ENCODE measurements around the gene KCNIP3. TPM values are rescaled to one million over a fixed set of nuclear protein-coding genes. Genes with fewer than 3 reads are reported as not detected.

The KCNIP3 gene
- total RNA-seq, 1 donor from 2014 or later = 3.0 TPM

DNA sequence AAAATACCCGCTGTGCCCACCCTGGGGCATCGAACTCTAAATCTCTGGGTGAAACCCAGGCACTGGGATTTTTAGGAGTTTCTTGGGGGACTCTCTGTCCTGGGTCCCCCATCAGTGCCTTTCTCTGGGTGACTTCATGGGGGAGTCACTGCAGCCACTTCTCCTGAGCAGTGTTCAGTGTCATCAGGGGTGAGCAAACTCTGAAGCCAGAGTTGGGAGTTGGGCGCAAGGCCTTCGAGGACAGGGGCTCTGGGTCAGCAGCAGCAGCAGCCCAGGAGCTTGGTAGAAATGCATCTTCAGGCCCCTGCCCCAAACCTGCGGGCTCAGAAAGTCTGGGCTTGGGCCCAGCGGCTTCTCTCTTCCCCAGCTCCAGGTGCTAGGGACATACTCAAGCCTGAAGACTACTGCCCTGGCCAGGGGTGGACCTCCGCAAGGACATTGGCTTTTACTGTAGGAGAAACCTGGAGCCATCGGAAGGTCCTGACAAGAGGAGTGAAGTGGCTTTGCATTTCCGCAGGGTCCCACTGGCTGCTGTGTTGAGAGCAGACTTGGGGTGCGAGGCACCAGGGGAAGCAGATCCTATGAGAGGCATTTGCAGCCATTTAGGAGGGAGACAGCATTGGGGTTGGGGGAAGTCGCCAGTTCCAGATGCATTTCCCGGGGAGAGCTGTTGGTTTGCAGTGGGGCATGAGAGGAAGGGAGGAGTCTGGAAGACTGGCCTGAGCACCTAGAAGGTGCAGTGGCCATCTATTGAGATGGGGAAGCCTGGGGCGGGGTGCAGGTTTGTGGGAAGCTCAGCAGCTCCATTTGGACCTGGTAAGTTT is 53.8 kb downstream of the KCNIP3 start:
- no peaks in the 10 kb centered on the region for H3K9me3 ChIP-seq
- TF ChIP-seq, protein P1, sequence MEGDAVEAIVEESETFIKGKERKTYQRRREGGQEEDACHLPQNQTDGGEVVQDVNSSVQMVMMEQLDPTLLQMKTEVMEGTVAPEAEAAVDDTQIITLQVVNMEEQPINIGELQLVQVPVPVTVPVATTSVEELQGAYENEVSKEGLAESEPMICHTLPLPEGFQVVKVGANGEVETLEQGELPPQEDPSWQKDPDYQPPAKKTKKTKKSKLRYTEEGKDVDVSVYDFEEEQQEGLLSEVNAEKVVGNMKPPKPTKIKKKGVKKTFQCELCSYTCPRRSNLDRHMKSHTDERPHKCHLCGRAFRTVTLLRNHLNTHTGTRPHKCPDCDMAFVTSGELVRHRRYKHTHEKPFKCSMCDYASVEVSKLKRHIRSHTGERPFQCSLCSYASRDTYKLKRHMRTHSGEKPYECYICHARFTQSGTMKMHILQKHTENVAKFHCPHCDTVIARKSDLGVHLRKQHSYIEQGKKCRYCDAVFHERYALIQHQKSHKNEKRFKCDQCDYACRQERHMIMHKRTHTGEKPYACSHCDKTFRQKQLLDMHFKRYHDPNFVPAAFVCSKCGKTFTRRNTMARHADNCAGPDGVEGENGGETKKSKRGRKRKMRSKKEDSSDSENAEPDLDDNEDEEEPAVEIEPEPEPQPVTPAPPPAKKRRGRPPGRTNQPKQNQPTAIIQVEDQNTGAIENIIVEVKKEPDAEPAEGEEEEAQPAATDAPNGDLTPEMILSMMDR (IDR thresholded peaks at IDR 0.05) = no peak
- ATAC-seq (no peak), DNase-seq (peak; percentile 40)
- H3K27me3 ChIP-seq = no peaks in the 10 kb centered on the region
- H3K4me3 ChIP-seq = no peak overlapping the region
- H3K36me3 ChIP-seq = no peaks in the 10 kb centered on the region
- H3K4me1 ChIP-seq = peaks cover under 1% of the 10 kb centered on the region
- H3K27ac ChIP-seq = no peak overlapping the region
- intact Hi-C loops (cut with DNase I) = no loop called here

DNA sequence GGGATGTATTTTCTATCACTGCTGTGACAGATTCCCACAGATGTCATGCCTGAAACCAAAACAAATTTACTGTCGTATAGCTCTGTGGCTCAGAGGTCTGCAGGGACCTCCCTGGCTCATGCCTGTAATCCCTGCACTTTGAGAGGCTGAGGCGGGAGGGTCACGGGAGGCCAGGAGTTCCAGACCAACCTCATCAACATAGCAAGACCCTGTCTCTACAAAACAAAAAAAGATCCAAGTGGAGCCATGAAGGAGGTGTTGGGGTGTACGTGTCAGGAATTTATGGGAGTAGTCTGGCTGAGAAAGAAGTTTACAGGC is 54.4 kb downstream of the KCNIP3 start:
- TF ChIP-seq, protein P1 (IDR thresholded peaks at IDR 0.05) = no peak
- Histone ChIP-seq H3K27me3 (no peaks in the 10 kb centered on the region), H3K9me3 (no peaks in the 10 kb centered on the region), H3K4me3 (no peak overlapping the region), H3K27ac (no peak overlapping the region), H3K4me1 (no peaks in the 10 kb centered on the region), H3K36me3 (no peaks in the 10 kb centered on the region)
- ATAC-seq (no peak), DNase-seq (no peak)
- intact Hi-C loops (cut with DNase I) = no loop called here

DNA sequence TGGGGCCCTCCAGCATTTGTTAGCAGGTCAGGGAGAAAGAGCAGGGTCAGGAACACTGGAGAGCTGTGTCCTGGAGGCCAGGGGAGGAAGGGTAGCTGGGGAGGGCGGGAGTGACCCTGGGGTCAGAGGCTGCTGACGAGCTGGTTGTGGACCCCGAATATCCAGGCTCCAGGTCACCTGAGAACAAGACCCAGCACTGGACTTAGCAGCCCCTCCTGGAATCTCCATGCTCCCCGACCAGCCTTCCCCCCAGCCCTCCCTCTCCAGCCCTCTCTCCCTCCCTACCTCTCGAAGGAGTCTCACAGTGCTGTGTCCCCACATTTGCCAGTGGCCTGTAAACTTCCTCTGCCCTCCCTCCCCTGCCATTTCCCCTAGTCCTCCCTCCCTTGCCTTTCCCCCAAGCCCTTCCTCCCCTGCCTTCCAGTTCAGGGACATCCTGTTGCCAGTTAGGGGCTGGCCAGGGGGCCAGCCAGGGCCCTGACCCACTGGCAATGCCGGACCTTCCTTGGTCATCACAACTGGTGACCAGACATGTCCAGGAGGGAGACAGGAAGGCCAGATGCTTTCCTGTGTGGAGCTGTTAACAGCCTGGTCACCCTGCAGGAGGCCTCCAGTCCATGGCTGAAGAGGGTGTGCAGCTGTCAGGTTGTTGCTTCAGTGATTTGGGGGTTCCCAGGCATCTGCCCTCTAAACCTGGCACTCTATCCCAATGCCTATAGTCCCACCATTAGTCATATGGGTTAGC is 55.3 kb downstream of the KCNIP3 start:
- TF ChIP-seq, protein P1 (IDR thresholded peaks at IDR 0.05) = no peak
- no peak overlapping the region for H3K4me3 ChIP-seq
- H3K36me3 ChIP-seq = no peaks in the 10 kb centered on the region
- no peaks in the 10 kb centered on the region for H3K4me1 ChIP-seq
- no peak overlapping the region for H3K27ac ChIP-seq
- H3K9me3 ChIP-seq = no peaks in the 10 kb centered on the region
- intact Hi-C loops (cut with DNase I) = no loop called here
- ATAC-seq (no peak), DNase-seq (peak; percentile 50)
- H3K27me3 ChIP-seq = no peaks in the 10 kb centered on the region

DNA sequence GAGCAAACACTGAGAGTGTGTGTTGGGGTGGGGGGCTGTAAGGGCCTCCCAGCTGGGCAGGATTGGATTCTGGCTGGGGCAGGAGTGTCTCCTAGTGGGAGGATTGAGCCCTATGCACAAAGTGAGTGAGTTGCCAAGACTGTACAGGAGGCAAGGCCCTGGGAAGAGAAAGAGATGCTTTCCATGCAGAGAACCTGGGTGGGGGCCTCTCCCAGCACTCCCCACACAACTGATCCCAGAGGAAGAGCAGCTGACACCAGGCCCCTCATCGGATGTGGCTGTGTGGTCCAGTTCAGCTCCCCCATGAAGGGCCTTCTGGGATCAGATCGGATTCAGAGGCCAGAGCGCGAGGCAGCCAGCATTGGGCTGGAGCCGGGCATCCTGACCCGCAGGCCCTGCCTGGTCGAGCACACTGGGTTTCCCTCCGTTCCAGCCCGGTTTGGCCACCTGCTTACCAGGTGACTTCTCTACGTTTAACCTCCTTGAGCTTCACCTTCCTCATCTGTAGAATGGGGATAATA is 56.0 kb downstream of the KCNIP3 start:
- Histone ChIP-seq H3K36me3 (no peaks in the 10 kb centered on the region), H3K4me3 (no peak overlapping the region), H3K27me3 (no peaks in the 10 kb centered on the region), H3K4me1 (no peaks in the 10 kb centered on the region), H3K27ac (no peak overlapping the region), H3K9me3 (no peaks in the 10 kb centered on the region)
- TF ChIP-seq, protein P1 (IDR thresholded peaks at IDR 0.05) = no peak
- DNase-seq (no peak), ATAC-seq (no peak)
- intact Hi-C loops (cut with DNase I) = no loop called here

DNA sequence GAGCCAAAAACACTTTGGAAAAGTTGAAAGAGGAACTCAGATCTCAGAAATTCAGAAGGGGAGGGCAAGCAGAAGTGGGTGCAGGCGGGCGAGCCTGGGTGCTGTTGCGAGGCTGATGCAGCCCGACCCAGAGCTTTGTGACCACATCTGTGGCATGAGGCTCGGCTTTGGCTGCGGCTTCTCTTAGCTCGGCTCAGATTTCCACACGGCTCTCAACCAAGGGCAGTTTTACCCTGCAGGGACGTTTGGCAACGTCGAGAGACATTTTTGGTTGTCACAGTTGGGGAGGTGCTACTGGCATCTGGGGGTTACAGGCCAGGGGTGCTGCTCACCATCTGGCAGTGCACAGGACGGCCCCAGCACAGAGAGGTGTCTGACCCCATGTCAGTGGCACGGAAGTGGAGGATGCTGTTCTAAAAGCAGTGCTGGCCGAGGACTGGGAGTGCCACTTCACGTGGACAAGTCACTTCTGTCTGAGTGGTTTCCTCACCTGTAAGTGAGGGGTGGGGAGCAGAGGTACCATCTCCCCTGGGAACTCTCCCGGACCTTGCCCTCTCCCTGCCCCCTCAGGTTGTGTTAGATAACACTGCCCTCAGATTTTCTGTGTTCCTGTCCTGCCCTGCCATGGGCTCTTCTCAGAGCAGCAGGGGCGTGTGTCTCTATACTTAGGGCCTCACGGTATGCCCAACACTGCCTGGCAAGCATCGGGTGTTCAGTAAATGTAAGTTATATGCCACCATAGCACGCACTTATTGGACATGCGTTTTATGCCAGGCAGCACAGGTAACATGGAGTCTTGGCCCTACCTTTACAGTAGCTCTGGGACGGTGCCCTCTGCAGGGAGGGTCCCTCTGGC is 56.7 kb downstream of the KCNIP3 start:
- intact Hi-C loops (cut with DNase I) = no loop called here
- TF ChIP-seq, protein P1 (IDR thresholded peaks at IDR 0.05) = no peak
- ATAC-seq = no peak
- Histone ChIP-seq H3K4me3 (no peak overlapping the region), H3K27ac (no peak overlapping the region), H3K27me3 (no peaks in the 10 kb centered on the region), H3K9me3 (no peaks in the 10 kb centered on the region), H3K36me3 (no peaks in the 10 kb centered on the region), H3K4me1 (no peaks in the 10 kb centered on the region)
- DNase-seq = no peak
